OCI-LY7 (cell line): ENCODE results near the gene NUP93. TPM values are rescaled to one million over a fixed set of nuclear protein-coding genes. Genes with fewer than 3 reads are reported as not detected.

Experiments used
- BruUV-seq: library from RNA; stranded (reverse); fragments of 400-500 nt; replicated peaks from 2 replicates; lab custom pipeline; 2021; lab: Mats Ljungman, UMichigan
- CTCF ChIA-PET: fragments of 300-600 bp; sonication (Branson Sonifier 250); formaldehyde crosslinking; loops from one replicate; lab custom pipeline; 2022; ENCODE audit warnings: antibody characterized with exemption; ENCODE audit not compliant: unreplicated experiment; lab: Charles Lee
- POLR2A ChIA-PET: fragments of 300-600 bp; sonication (Branson Sonifier 250); formaldehyde crosslinking; loops from one replicate; lab custom pipeline; 2022; ENCODE audit warnings: antibody characterized with exemption; lab: Charles Lee
- DNase-seq: peaks from one replicate; pipeline ENCODE4 v3.0.0-alpha.2; 2015; ENCODE audit warnings: low spot score
- H2AFZ ChIP-seq: fragments of 200-600 bp; sonication (generic), shearing (Covaris generic); 2 replicates; pipeline ENCODE4 v1.6.1; 2014; ENCODE audit warnings: mild to moderate bottlenecking, antibody characterized with exemption, low read length, moderate library complexity
- H3K27ac ChIP-seq: fragments of 200-600 bp; sonication (generic); 2 replicates; pipeline ENCODE4 v1.5.1; 2014; ENCODE audit warnings: mixed run types, low read depth, mild to moderate bottlenecking, moderate library complexity, low read length, inconsistent platforms; ENCODE audit not compliant: poor library complexity, severe bottlenecking
- H3K36me3 ChIP-seq: fragments of 200-600 bp; sonication (generic); 2 replicates; pipeline ENCODE4 v1.6.1; 2014; ENCODE audit warnings: mild to moderate bottlenecking, antibody characterized with exemption, low read length, moderate library complexity, mixed read lengths; ENCODE audit not compliant: insufficient read depth
- H3K4me1 ChIP-seq: fragments of 200-600 bp; sonication (generic); 2 replicates; pipeline ENCODE4 v1.5.1; 2014; ENCODE audit warnings: mild to moderate bottlenecking, low read length; ENCODE audit not compliant: insufficient read depth, poor library complexity, severe bottlenecking
- H3K4me2 ChIP-seq: fragments of 200-600 bp; sonication (generic); 2 replicates; pipeline ENCODE4 v1.6.1; 2014; ENCODE audit warnings: mild to moderate bottlenecking, low read length
- H3K4me3 ChIP-seq: fragments of 200-600 bp; sonication (generic); 2 replicates; pipeline ENCODE4 v1.5.1; 2014; ENCODE audit warnings: mild to moderate bottlenecking, low read depth, low read length; ENCODE audit not compliant: poor library complexity, severe bottlenecking
- H3K79me2 ChIP-seq: fragments of 200-600 bp; sonication (generic); 2 replicates; pipeline ENCODE4 v1.6.1; 2016; ENCODE audit warnings: low read depth, mild to moderate bottlenecking, low read length, moderate library complexity, mixed read lengths; ENCODE audit not compliant: insufficient read depth
- H3K9me2 ChIP-seq: fragments of 200-600 bp; sonication (generic); 2 replicates; pipeline ENCODE4 v1.6.1; 2016; ENCODE audit warnings: mild to moderate bottlenecking, low read length, mixed read lengths; ENCODE audit not compliant: insufficient read depth
- H3K9me3 ChIP-seq: fragments of 200-600 bp; sonication (generic); 2 replicates; pipeline ENCODE4 v1.6.1; 2014; ENCODE audit warnings: mild to moderate bottlenecking, mixed run types, low read length, mixed read lengths
- H4K20me1 ChIP-seq: fragments of 200-600 bp; sonication (generic); 2 replicates; pipeline ENCODE4 v1.6.1; 2014; ENCODE audit warnings: mild to moderate bottlenecking, antibody characterized with exemption, low read length, moderate library complexity, mixed read lengths; ENCODE audit not compliant: insufficient read depth
- EZH2phosphoT487 ChIP-seq: fragments of 200-600 bp; sonication (generic); IDR thresholded peaks from 2 replicates; pipeline ENCODE4 v1.6.1; 2018; ENCODE audit warnings: low read depth, borderline replicate concordance, mild to moderate bottlenecking, mixed run types, antibody characterized with exemption, low read length, moderate library complexity, mixed read lengths
- intact Hi-C: fragments of 100-400 bp; cut with micrococcal nuclease; formaldehyde crosslinking; loops from one replicate; pipeline ENCODE4 v1.10.0; 2022; ENCODE audit not compliant: unreplicated experiment
- total RNA-seq, 2 experiments: library from RNA; depleted of rRNA in 1 of 2; stranded (reverse); fragments of >200 nt in 1 of 2; shearing (Covaris generic) in 1 of 2; gene quantifications; 2 replicates each; pipeline ENCODE4 v1.2.3, GENCODE V29; 2014 to 2022
- TF ChIP-seq, protein P1 (sequence below): fragments of 200-600 bp; sonication (generic); conservative IDR thresholded peaks from 2 replicates; pipeline ENCODE4 v1.5.1; 2014; ENCODE audit warnings: mild to moderate bottlenecking, antibody characterized with exemption, low read length, moderate library complexity, mixed read lengths

Gene NUP93
- total RNA-seq, 2 experiments from 2014 or later, result 119 to 183 TPM

DNA sequence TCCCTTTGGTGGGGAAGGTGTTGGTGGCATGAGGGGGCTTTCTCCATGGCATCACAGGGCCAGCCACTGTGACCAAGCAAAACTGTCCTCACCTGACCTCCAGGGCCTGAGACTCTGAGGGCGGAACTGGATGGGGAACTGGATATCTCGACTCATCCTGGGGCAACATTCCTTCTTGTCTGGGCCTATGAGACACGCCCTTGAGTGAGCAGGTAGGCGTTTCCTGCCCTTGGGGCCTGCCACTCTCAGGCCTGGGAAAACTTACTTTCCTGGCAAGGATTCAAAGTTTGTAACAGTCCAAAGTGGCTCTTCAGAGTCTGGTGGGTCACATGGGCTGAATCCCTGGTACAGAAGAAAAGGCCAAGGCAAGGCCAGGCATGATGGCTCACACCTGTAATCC, 38.0 kb upstream of the NUP93 start:
- Histone ChIP-seq H4K20me1 (no peaks in the 10 kb centered on the region), H3K9me3 (no peaks in the 10 kb centered on the region; the same call in 1 of the 2 replicates), H3K79me2 (no peaks in the 10 kb centered on the region), H2AFZ (no peak overlapping the region), H3K36me3 (no peaks in the 10 kb centered on the region), H3K4me2 (no peak overlapping the region), H3K27ac (no peak overlapping the region), H3K9me2 (no peaks in the 10 kb centered on the region), H3K4me3 (no peak overlapping the region), H3K4me1 (no peaks in the 10 kb centered on the region)
- no peak for DNase-seq
- no TSS peak for BruUV-seq
- intact Hi-C loops, result no loop called here
- ChIA-PET CTCF (no interaction called here), POLR2A (interaction anchor here (0.6 to 1.2 kb wide), 2 partner anchors 10 to 73 kb away, joined by 3 to 6 read pairs; no protein-coding TSS in a partner anchor)
- no peak for TF ChIP-seq EZH2phosphoT487
- TF ChIP-seq, protein P1, sequence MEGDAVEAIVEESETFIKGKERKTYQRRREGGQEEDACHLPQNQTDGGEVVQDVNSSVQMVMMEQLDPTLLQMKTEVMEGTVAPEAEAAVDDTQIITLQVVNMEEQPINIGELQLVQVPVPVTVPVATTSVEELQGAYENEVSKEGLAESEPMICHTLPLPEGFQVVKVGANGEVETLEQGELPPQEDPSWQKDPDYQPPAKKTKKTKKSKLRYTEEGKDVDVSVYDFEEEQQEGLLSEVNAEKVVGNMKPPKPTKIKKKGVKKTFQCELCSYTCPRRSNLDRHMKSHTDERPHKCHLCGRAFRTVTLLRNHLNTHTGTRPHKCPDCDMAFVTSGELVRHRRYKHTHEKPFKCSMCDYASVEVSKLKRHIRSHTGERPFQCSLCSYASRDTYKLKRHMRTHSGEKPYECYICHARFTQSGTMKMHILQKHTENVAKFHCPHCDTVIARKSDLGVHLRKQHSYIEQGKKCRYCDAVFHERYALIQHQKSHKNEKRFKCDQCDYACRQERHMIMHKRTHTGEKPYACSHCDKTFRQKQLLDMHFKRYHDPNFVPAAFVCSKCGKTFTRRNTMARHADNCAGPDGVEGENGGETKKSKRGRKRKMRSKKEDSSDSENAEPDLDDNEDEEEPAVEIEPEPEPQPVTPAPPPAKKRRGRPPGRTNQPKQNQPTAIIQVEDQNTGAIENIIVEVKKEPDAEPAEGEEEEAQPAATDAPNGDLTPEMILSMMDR, result no peak

DNA sequence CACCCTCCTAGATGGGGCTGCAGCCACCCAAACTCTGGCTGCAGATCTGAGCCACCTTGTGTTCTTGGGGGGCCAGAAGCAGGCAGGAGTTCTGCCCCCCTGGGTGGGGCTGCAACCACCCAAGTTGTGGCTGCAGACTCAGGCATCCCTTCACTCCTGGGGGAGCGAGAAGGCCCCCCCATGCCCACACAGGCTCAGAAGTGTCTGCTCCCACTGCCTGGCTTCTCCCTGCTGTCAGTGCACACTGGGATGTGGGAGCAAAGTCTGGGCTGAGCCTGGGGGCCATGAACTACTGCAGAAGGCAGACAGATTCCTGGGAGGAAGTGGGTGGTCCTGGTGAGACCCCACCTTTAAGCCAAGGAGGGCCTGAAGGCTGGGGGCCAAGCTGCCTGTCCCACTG, 34.7 kb upstream of the NUP93 start:
- Histone ChIP-seq H2AFZ (no peak overlapping the region), H3K4me3 (no peak overlapping the region), H3K9me3 (peaks cover 8% of the 10 kb centered on the region; the same call in 1 of the 2 replicates), H3K4me2 (no peak overlapping the region), H4K20me1 (no peaks in the 10 kb centered on the region), H3K4me1 (no peaks in the 10 kb centered on the region), H3K9me2 (no peaks in the 10 kb centered on the region), H3K79me2 (no peaks in the 10 kb centered on the region), H3K27ac (no peak overlapping the region), H3K36me3 (no peaks in the 10 kb centered on the region)
- POLR2A ChIA-PET, result interaction anchor here (0.6 to 0.8 kb wide), 2 partner anchors 12 to 352 kb away, joined by 3 to 4 read pairs; no protein-coding TSS in a partner anchor
- BruUV-seq, result no TSS peak
- intact Hi-C loops, result no loop called here
- TF ChIP-seq, protein P1, result no peak
- TF ChIP-seq EZH2phosphoT487, result no peak
- no peak for DNase-seq
- CTCF ChIA-PET, result no interaction called here

DNA sequence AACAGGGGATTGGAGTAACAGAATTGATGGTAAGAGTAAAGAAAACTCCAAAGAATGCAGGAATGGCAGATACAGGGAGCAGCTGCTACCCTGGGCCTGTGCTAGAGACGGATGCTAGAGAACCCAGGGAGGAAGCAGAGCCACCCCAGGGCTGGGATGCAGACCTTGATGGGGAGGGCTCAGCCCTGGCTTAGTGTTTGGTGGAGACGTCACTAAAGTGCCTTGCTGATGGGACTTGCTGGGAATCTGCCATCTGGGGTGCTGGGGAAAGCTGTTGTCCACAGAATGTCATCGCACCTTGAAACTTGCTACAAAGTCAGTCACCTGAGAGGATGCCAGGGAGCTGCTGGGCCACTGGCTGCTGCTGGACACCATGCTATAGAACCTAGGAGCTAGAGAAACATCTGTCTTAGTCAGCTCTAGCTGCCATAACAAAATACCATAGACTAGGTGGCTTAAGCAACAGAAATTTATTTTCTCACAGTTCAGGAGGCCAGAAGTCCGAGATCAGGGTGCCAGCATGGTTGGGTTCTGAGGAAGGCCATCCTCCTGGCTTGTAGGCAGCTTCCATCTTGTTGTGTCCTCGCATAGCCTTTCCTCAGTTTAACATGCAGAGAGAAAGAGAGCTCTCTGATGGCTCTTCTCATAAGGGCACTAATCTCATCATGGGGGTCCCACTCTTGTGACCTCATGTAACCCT, 32.3 kb upstream of the NUP93 start:
- no peaks in the 10 kb centered on the region for H3K36me3 ChIP-seq
- H3K9me2 ChIP-seq, result no peaks in the 10 kb centered on the region
- ChIA-PET CTCF (no interaction called here), POLR2A (no interaction called here)
- peaks cover 8% of the 10 kb centered on the region; the same call in 1 of the 2 replicates for H3K9me3 ChIP-seq
- BruUV-seq, result no TSS peak
- H3K4me2 ChIP-seq, result no peak overlapping the region
- H3K4me3 ChIP-seq, result no peak overlapping the region
- no peak overlapping the region for H2AFZ ChIP-seq
- H3K27ac ChIP-seq, result no peak overlapping the region
- H4K20me1 ChIP-seq, result no peaks in the 10 kb centered on the region
- H3K79me2 ChIP-seq, result no peaks in the 10 kb centered on the region
- TF ChIP-seq, protein P1, result no peak
- TF ChIP-seq EZH2phosphoT487, result no peak
- intact Hi-C loops, result no loop called here
- no peak for DNase-seq
- H3K4me1 ChIP-seq, result peaks cover 4% of the 10 kb centered on the region
